DOHH2 (cell line): Measurements from ENCODE around the gene MMP24OS.

Experiments
- H3F3A ChIP-seq: fragments of 200-600 bp; sonication (generic), shearing (Covaris generic); 2 replicates; pipeline ENCODE4 v1.6.0; 2016; ENCODE audit warnings: antibody characterized with exemption, mild to moderate bottlenecking; ENCODE audit not compliant: control insufficient read depth, insufficient read depth
- H3K27ac ChIP-seq: fragments of 200-600 bp; sonication (generic); 2 replicates; pipeline ENCODE4 v1.5.1; 2014; ENCODE audit warnings: low read depth, mild to moderate bottlenecking, low read length, moderate library complexity
- H3K27me3 ChIP-seq: fragments of 200-600 bp; sonication (generic); 2 replicates; pipeline ENCODE4 v1.6.1; 2014; ENCODE audit warnings: mild to moderate bottlenecking, low read length, mixed read lengths; ENCODE audit not compliant: control insufficient read depth
- H3K36me3 ChIP-seq: fragments of 200-600 bp; sonication (generic); 2 replicates; pipeline ENCODE4 v1.6.1; 2014; ENCODE audit warnings: mild to moderate bottlenecking, low read length, moderate library complexity, mixed read lengths; ENCODE audit not compliant: control insufficient read depth
- H3K4me1 ChIP-seq: fragments of 200-600 bp; sonication (generic); 2 replicates; pipeline ENCODE4 v1.6.1; 2014; ENCODE audit warnings: mild to moderate bottlenecking, low read length, mixed read lengths; ENCODE audit not compliant: control insufficient read depth
- H3K4me2 ChIP-seq: fragments of 200-600 bp; sonication (generic); 2 replicates; pipeline ENCODE4 v1.6.0; 2014; ENCODE audit warnings: mild to moderate bottlenecking, low read length, moderate library complexity
- H3K4me3 ChIP-seq: fragments of 200-600 bp; sonication (generic); 2 replicates; pipeline ENCODE4 v1.5.1; 2014; ENCODE audit warnings: mild to moderate bottlenecking, low read length, mixed read lengths
- H3K79me2 ChIP-seq: fragments of 200-600 bp; sonication (generic); 2 replicates; pipeline ENCODE4 v1.6.1; 2014; ENCODE audit warnings: mild to moderate bottlenecking, low read length, mixed read lengths; ENCODE audit not compliant: control insufficient read depth
- H3K9me2 ChIP-seq: fragments of 200-600 bp; sonication (generic); replicated peaks from 2 replicates; pipeline ENCODE4 v1.6.1; 2014; ENCODE audit warnings: mild to moderate bottlenecking, low read length, mixed read lengths; ENCODE audit not compliant: control insufficient read depth
- H3K9me3 ChIP-seq: fragments of 200-600 bp; sonication (generic); 2 replicates; pipeline ENCODE4 v1.6.1; 2014; ENCODE audit warnings: antibody characterized with exemption, low read length, mixed read lengths; ENCODE audit not compliant: control insufficient read depth, insufficient read depth
- H4K20me1 ChIP-seq: fragments of 200-600 bp; sonication (generic); 2 replicates; pipeline ENCODE4 v1.6.0; 2014; ENCODE audit warnings: low read depth, mild to moderate bottlenecking, antibody characterized with exemption, low read length, moderate library complexity; ENCODE audit not compliant: control insufficient read depth, insufficient read depth
- EZH2phosphoT487 ChIP-seq: fragments of 200-600 bp; sonication (generic); IDR thresholded peaks from 2 replicates; pipeline ENCODE4 v1.6.1; 2017; ENCODE audit warnings: borderline replicate concordance, mild to moderate bottlenecking, antibody characterized with exemption, low read length, moderate library complexity, mixed read lengths
- TF ChIP-seq, protein P1 (sequence below): fragments of 200-600 bp; sonication (generic); IDR thresholded peaks from one replicate; pipeline ENCODE4 v1.5.1; 2014; ENCODE audit warnings: antibody characterized with exemption, mild to moderate bottlenecking, low read depth, low read length; ENCODE audit not compliant: poor library complexity, severe bottlenecking

The MMP24OS gene

GRCh38 chr20:35260426-35260825 lies 17.5 kb downstream of the MMP24OS start:
- H3K4me1 ChIP-seq, result no peaks in the 10 kb centered on the region
- no peak overlapping the region for H3K4me3 ChIP-seq
- no peak overlapping the region for H3K27ac ChIP-seq
- TF ChIP-seq, protein P1, sequence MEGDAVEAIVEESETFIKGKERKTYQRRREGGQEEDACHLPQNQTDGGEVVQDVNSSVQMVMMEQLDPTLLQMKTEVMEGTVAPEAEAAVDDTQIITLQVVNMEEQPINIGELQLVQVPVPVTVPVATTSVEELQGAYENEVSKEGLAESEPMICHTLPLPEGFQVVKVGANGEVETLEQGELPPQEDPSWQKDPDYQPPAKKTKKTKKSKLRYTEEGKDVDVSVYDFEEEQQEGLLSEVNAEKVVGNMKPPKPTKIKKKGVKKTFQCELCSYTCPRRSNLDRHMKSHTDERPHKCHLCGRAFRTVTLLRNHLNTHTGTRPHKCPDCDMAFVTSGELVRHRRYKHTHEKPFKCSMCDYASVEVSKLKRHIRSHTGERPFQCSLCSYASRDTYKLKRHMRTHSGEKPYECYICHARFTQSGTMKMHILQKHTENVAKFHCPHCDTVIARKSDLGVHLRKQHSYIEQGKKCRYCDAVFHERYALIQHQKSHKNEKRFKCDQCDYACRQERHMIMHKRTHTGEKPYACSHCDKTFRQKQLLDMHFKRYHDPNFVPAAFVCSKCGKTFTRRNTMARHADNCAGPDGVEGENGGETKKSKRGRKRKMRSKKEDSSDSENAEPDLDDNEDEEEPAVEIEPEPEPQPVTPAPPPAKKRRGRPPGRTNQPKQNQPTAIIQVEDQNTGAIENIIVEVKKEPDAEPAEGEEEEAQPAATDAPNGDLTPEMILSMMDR, result no peak
- no peak for TF ChIP-seq EZH2phosphoT487
- no peaks in the 10 kb centered on the region for H4K20me1 ChIP-seq
- no peak overlapping the region for H3K4me2 ChIP-seq
- no peaks in the 10 kb centered on the region for H3K27me3 ChIP-seq
- H3F3A ChIP-seq, result no peaks in the 10 kb centered on the region
- no peaks in the 10 kb centered on the region for H3K79me2 ChIP-seq
- no peaks in the 10 kb centered on the region for H3K36me3 ChIP-seq
- H3K9me3 ChIP-seq, result no peaks in the 10 kb centered on the region
- no peaks in the 10 kb centered on the region for H3K9me2 ChIP-seq

DNA sequence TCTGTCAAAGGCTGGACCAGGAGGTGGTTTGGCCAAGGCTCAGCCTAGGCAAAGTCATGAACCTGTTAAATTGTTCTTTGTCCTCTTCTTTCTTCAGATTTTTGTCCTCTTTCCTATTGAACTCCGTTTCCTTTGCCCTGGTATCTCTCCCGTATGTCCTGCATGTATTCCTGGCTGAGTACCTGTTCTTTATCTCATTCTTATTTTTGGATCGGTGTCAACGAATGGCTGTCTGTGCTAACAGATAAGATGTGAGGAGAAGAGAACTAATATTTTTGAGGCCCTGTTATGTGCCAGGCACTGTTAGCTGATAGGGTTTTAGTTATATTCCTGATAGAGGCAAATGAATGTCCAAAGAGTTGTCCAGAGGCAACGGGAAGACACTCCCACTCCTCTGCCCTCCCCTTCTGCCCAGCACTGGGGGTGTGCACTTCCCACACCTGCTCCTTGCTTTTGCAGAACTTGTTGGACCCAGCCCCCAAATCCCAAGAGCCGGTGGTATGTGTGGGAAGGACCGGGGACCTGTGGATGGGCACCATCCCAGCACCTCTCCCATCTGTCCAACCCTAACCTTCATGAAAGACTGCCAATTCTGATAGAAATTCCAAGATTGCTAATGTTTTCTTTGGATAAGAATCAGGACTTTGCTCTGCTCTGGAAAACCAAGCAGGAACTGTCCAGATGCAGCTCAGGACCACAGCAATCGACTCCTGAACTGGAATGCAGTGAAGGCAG lies 20.6 kb downstream of the MMP24OS start:
- Histone ChIP-seq H4K20me1 (no peaks in the 10 kb centered on the region), H3F3A (no peaks in the 10 kb centered on the region), H3K36me3 (no peaks in the 10 kb centered on the region), H3K9me3 (no peaks in the 10 kb centered on the region), H3K27me3 (no peaks in the 10 kb centered on the region), H3K79me2 (no peaks in the 10 kb centered on the region), H3K4me1 (no peaks in the 10 kb centered on the region), H3K9me2 (no peaks in the 10 kb centered on the region), H3K4me2 (no peak overlapping the region), H3K4me3 (no peak overlapping the region), H3K27ac (no peak overlapping the region)
- no peak for TF ChIP-seq EZH2phosphoT487
- TF ChIP-seq, protein P1, result no peak

- no peak overlapping the region for H3K4me2 ChIP-seq
- H3K36me3 ChIP-seq, result no peaks in the 10 kb centered on the region
- H3K27me3 ChIP-seq, result no peaks in the 10 kb centered on the region
- no peaks in the 10 kb centered on the region for H3K79me2 ChIP-seq
- H3K4me3 ChIP-seq, result no peak overlapping the region
- no peaks in the 10 kb centered on the region for H3K9me2 ChIP-seq
- H3F3A ChIP-seq, result no peaks in the 10 kb centered on the region
- TF ChIP-seq EZH2phosphoT487, result no peak
- TF ChIP-seq, protein P1, result no peak
- H3K9me3 ChIP-seq, result no peaks in the 10 kb centered on the region
- H4K20me1 ChIP-seq, result no peaks in the 10 kb centered on the region
- H3K27ac ChIP-seq, result no peak overlapping the region
- no peaks in the 10 kb centered on the region for H3K4me1 ChIP-seq
Measured at GRCh38 chr20:35254448-35254999, 23.4 kb downstream of the MMP24OS start.
